GM10248 (cell line): ENCODE results near the gene PLCB1.
"Not testable (repeated sequence)": the region's sequence is repeated elsewhere in the genome, so short reads cannot be mapped to it uniquely, and the experiment has no call there.

Experiments used
- CTCF ChIA-PET: fragments of 300-600 bp; sonication (Branson Sonifier 250); formaldehyde crosslinking; extraction: SDS; loops from one replicate; lab custom pipeline; 2021; ENCODE audit warnings: antibody characterized with exemption; lab: Yijun Ruan, JAX
- POLR2A ChIA-PET: fragments of 350-650 bp; sonication (Branson Sonifier 250); formaldehyde crosslinking; extraction: SDS; loops from one replicate; lab custom pipeline; 2020; ENCODE audit warnings: antibody characterized with exemption; lab: Yijun Ruan, JAX
- DNase-seq: peaks from one replicate; pipeline ENCODE4 v3.0.0; 2012; ENCODE audit errors: extremely low spot score
- CTCF ChIP-seq: IDR thresholded peaks from 2 replicates; pipeline ENCODE4 v1.5.1; 2012; ENCODE audit warnings: mild to moderate bottlenecking, low read depth; ENCODE audit errors: extremely low read depth, missing control alignments, control extremely low read depth

The PLCB1 gene

GRCh38 chr20:8456765-8457164, 324.7 kb downstream of the PLCB1 start:
- no peak for DNase-seq
- POLR2A ChIA-PET = no interaction called here
- CTCF ChIA-PET = interaction anchor here (1.6 kb wide), 1 partner anchor 13 kb away, joined by 3 read pairs; no protein-coding TSS in a partner anchor
- no peak for TF ChIP-seq CTCF

- no peak for DNase-seq
- POLR2A ChIA-PET = no interaction called here
- CTCF ChIA-PET = interaction anchor here (1.6 kb wide), 1 partner anchor 12 kb away, joined by 3 read pairs; no protein-coding TSS in a partner anchor
- no peak for TF ChIP-seq CTCF
Observed at GRCh38 chr20:8457978-8458377, 325.9 kb downstream of the PLCB1 start.

GRCh38 chr20:8461186-8461585, 329.1 kb downstream of the PLCB1 start:
- CTCF ChIA-PET = interaction anchor here (1.2 to 1.9 kb wide), 2 partner anchors 10 to 57 kb away, joined by 3 to 6 read pairs; no protein-coding TSS in a partner anchor
- no peak for DNase-seq
- POLR2A ChIA-PET = no interaction called here
- TF ChIP-seq CTCF = no peak

DNA sequence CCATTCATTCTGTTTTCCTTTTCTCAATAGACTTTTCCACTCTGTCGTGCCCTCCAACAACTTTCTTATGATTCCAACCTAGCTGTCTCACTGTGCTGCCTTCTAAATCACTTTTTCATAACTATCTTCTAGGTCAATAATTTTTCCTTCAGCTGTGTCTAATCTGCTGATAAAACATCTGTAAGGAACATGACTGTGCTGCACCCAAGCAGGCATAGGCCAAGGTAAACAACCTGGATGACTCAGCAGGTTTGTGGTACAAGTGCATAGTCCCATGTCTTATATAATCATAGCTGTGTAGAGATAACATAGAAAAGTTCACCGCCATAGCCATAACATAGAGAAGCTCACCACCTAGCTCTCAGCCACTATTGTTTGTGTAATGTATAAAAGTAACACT, 332.3 kb downstream of the PLCB1 start:
- no peak for DNase-seq
- POLR2A ChIA-PET = no interaction called here
- CTCF ChIA-PET = no interaction called here
- TF ChIP-seq CTCF = no peak

DNA sequence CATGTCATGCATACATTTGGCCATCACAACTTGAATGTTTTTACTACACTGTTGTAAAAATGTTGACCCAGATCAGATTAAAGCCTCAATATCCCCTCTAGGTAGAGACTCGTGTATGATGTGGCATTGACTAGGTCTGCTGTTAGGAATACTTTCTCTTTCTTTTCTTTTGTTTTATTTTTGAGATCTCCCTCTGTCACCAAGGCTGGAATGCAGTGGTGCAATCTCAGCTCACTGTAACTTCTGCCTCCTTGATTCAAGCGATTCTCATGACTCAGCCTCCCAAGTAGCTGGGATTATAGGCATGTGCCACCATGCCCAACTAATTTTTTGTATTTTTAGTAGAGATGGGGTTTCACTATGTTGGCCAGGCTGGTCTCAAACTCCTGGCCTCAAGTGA, 334.7 kb downstream of the PLCB1 start:
- POLR2A ChIA-PET, DNase-seq, CTCF ChIA-PET: not testable (repeated sequence)

DNA sequence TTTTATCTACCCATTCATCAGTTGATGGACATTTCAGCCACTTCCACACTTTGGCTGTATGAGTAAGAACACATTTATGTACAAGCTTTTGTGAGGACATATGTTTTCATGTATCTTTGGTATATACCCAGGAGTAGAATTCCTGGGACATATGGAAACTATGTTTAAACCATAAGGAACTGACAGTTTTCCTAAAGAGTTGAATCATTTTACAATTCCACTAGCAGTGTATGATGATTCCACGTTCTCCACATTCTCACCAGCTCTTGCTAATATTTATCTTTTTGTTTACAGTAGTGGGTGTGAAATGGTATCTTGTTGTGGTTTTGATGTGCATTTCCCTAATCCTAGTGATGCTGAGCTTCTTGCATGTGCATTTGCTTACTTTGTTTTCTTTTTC, 338.1 kb downstream of the PLCB1 start:
- no peak for TF ChIP-seq CTCF
- DNase-seq = no peak
- POLR2A ChIA-PET = no interaction called here
- CTCF ChIA-PET = interaction anchor here (1.1 to 1.8 kb wide), 4 partner anchors 10 to 27 kb away, joined by 3 read pairs; no protein-coding TSS in a partner anchor

DNA sequence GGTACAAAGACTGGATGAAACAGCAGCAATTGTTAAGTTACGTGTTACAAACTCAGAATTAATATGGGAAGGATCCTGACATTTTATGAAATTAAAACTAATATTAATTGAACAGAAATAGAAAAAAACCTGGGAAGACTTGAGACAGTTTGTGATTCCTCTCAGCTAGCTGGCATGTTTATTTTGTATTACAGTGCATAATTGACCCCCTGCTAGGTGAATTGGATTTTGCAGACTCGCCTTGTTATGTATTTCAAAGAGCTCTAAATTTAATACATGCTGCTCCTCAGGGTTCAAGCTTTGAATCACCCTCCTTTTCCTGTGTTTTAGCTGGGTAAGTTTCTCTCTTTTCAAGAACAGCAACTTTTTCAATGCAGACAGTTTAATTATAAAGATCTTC, 339.4 kb downstream of the PLCB1 start:
- ChIA-PET POLR2A (no interaction called here), CTCF (interaction anchor here (1.1 kb wide), 1 partner anchor 9 kb away, joined by 3 read pairs; no protein-coding TSS in a partner anchor)
- no peak for DNase-seq
- TF ChIP-seq CTCF = no peak
